Inflammatory macrophage treated with lipopolysaccharide for 4 hours (primary cell): ENCODE measurements around the gene PDK2.

Experiments used
- DNase-seq: peaks from one replicate; pipeline ENCODE4 v3.0.0-alpha.2; 2020

Gene PDK2

GRCh38 chr17:50120475-50121253 is 25.5 kb downstream of the PDK2 start:
- DNase-seq: no peak

GRCh38 chr17:50122945-50123344 is 27.8 kb downstream of the PDK2 start:
- DNase-seq: no peak

GRCh38 chr17:50123649-50124349 is 28.6 kb downstream of the PDK2 start:
- DNase-seq: no peak

GRCh38 chr17:50125420-50125997 is 30.4 kb downstream of the PDK2 start:
- no peak for DNase-seq

GRCh38 chr17:50127697-50128361 is 32.7 kb downstream of the PDK2 start:
- no peak for DNase-seq

GRCh38 chr17:50128441-50129352 is 33.5 kb downstream of the PDK2 start:
- DNase-seq: peak; percentile 15

- no peak for DNase-seq
These were observed 34.2 kb downstream of the PDK2 start for GRCh38 chr17:50129353-50129727.

GRCh38 chr17:50129728-50130558 is 34.8 kb downstream of the PDK2 start, which contains the start of gene SAMD14:
Gene SAMD14 (minus strand): TSS chr17:50130160. CDS start chr17:50124959, 5,201 bp downstream.
- DNase-seq: peak; percentile 40

GRCh38 chr17:50130559-50131305 is 35.6 kb downstream of the PDK2 start:
- no peak for DNase-seq

GRCh38 chr17:50132104-50132794 is 37.1 kb downstream of the PDK2 start:
- DNase-seq: no peak

- DNase-seq: no peak
These were observed 38.0 kb downstream of the PDK2 start for GRCh38 chr17:50133028-50133768.

- DNase-seq: no peak
These were observed 38.6 kb downstream of the PDK2 start for GRCh38 chr17:50133769-50134099.

GRCh38 chr17:50134206-50135110 is 39.3 kb downstream of the PDK2 start:
- no peak for DNase-seq

GRCh38 chr17:50135316-50136095 is 40.4 kb downstream of the PDK2 start:
- no peak for DNase-seq

- DNase-seq: no peak
These were observed 41.0 kb downstream of the PDK2 start for GRCh38 chr17:50136096-50136687.

- peak; percentile 56 for DNase-seq
These were observed 41.9 kb downstream of the PDK2 start for GRCh38 chr17:50137042-50137441.

- no peak for DNase-seq
These were observed 44.1 kb downstream of the PDK2 start for GRCh38 chr17:50139185-50139783.
